ENCODE results near the gene FAM131A. TPM values are rescaled to one million over a fixed set of nuclear protein-coding genes. Genes with fewer than 3 reads are reported as not detected.

The FAM131A gene
- total and polyA plus RNA-seq, 2 of the 4 experiments (the other 2 are of a cell fraction): 10.8 to 19.5 TPM

DNA sequence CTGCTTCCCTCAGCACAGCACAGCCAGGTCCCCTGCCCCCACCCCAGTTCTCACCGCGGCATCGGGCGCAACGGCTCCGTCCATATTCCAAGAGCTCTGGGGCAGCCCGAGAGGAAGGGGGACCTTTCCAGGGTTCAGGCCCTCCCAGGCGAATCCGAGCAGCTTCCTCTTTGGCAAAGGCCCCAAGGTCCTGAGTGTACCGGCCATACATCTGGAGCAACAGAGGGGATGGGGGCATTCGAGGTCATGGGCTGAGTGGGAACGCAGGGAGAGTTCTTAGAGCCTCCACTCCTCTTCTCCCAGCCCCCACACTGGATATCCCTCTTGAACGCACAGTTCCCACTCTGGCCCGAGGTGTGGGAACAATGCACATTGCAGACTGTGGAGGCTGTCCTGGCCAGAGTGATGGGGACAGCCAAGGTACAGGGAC lies 21.5 kb downstream of the FAM131A start:
- no peak overlapping the region for H2AK9ac ChIP-seq (replicated peaks; ENCODE audit: low read depth, low read length, poor library complexity)
- intact Hi-C loops (cut with micrococcal nuclease): no loop called here
- H2BK120ac ChIP-seq (ENCODE audit: low read depth, low read length): no peak overlapping the region
- DNase-seq (no peak), ATAC-seq (ENCODE audit: low read depth) (no peak)
- H3K23ac ChIP-seq (ENCODE audit: low read depth, low read length): no peak overlapping the region
- no peak overlapping the region for H3K4me3 ChIP-seq (ENCODE audit: insufficient read depth, low read depth, low read length)
- no peak overlapping the region for H3K18ac ChIP-seq (ENCODE audit: low read depth, low read length)
- H2BK15ac ChIP-seq (ENCODE audit: low read depth, low read length): no peak overlapping the region
- no peak overlapping the region for H3K14ac ChIP-seq (replicated peaks; ENCODE audit: low read depth, low read length)
- H4K91ac ChIP-seq (ENCODE audit: insufficient read depth, low read depth, low read length): no peak overlapping the region
- H2BK5ac ChIP-seq (ENCODE audit: low read depth, low read length, poor library complexity, severe bottlenecking): no peak overlapping the region
- POLR2A ChIA-PET (ENCODE audit: unreplicated experiment): interaction anchor here (0.5 kb wide), 1 partner anchor 27 kb away, joined by 5 read pairs; no protein-coding TSS in a partner anchor
- dilution Hi-C loops (cut with HindIII; ENCODE audit: low sequenced_read_pairs, unreplicated experiment): loop anchor here (25.0 kb wide), 1 partner anchor 178 kb away; no protein-coding TSS in a partner anchor
- H3K56ac ChIP-seq (ENCODE audit: extremely low read depth, insufficient read depth, low read length): no peak overlapping the region
- no peak overlapping the region for H3K4me2 ChIP-seq (ENCODE audit: low read depth, low read length)
- in situ Hi-C loops (cut with MboI; ENCODE audit: low sequenced_read_pairs): no loop called here
- peaks cover 6% of the 10 kb centered on the region for H3K36me3 ChIP-seq (ENCODE audit: control insufficient read depth, insufficient read depth, low read length)
- no peak overlapping the region for H3K27ac ChIP-seq (ENCODE audit: insufficient read depth, low read length)
- no peak overlapping the region for H4K8ac ChIP-seq (ENCODE audit: low read depth in 2 of 2, low read length in 2 of 2)
- CTCF ChIA-PET: interaction anchor here (0.9 kb wide), 1 partner anchor 155 kb away, joined by 3 read pairs; no protein-coding TSS in a partner anchor
- BruUV-seq (replicated peaks): no TSS peak
- H2AK5ac ChIP-seq (ENCODE audit: low read depth, low read length): no peak overlapping the region
- no peaks in the 10 kb centered on the region for H3K9me3 ChIP-seq (ENCODE audit: control insufficient read depth, insufficient read depth, low read length)
- no peak for TF ChIP-seq POLR2A (IDR thresholded peaks at IDR 0.05; ENCODE audit: low read depth, low read length)
- no peak for TF ChIP-seq BHLHE40 (IDR thresholded peaks at IDR 0.05; ENCODE audit: low read depth, low read length)
- TF ChIP-seq NFE2L2 (IDR thresholded peaks at IDR 0.05; ENCODE audit: low read depth, low read length): no peak
- TF ChIP-seq RCOR1 (IDR thresholded peaks at IDR 0.05; ENCODE audit: insufficient replicate concordance, low read length): no peak
- TF ChIP-seq MXI1 (IDR thresholded peaks at IDR 0.05; ENCODE audit: borderline replicate concordance, low read depth, low read length): no peak
- TF ChIP-seq CEBPB (IDR thresholded peaks at IDR 0.05; ENCODE audit: low read depth, low read length): no peak
- TF ChIP-seq SMC3 (IDR thresholded peaks at IDR 0.05; ENCODE audit: low read depth, low read length): no peak
- TF ChIP-seq, protein P1, sequence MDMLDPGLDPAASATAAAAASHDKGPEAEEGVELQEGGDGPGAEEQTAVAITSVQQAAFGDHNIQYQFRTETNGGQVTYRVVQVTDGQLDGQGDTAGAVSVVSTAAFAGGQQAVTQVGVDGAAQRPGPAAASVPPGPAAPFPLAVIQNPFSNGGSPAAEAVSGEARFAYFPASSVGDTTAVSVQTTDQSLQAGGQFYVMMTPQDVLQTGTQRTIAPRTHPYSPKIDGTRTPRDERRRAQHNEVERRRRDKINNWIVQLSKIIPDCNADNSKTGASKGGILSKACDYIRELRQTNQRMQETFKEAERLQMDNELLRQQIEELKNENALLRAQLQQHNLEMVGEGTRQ (IDR thresholded peaks at IDR 0.05; ENCODE audit: low read depth, low read length): no peak
- TF ChIP-seq RFX5 (IDR thresholded peaks at IDR 0.05; ENCODE audit: low read depth, low read length): no peak
- no peak for TF ChIP-seq MAZ (IDR thresholded peaks at IDR 0.05; ENCODE audit: borderline replicate concordance, low read depth, low read length)
- TF ChIP-seq MAFK (IDR thresholded peaks at IDR 0.05; ENCODE audit: low read depth, low read length): no peak
- no peak for TF ChIP-seq CHD1 (IDR thresholded peaks at IDR 0.05; ENCODE audit: low read depth, low read length)
- no peak for TF ChIP-seq FOS (IDR thresholded peaks at IDR 0.05; ENCODE audit: low read depth, low read length)
- TF ChIP-seq, protein P2, sequence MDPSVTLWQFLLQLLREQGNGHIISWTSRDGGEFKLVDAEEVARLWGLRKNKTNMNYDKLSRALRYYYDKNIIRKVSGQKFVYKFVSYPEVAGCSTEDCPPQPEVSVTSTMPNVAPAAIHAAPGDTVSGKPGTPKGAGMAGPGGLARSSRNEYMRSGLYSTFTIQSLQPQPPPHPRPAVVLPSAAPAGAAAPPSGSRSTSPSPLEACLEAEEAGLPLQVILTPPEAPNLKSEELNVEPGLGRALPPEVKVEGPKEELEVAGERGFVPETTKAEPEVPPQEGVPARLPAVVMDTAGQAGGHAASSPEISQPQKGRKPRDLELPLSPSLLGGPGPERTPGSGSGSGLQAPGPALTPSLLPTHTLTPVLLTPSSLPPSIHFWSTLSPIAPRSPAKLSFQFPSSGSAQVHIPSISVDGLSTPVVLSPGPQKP (IDR thresholded peaks at IDR 0.05; ENCODE audit: borderline replicate concordance, low read depth, low read length): no peak
- TF ChIP-seq, protein P3, sequence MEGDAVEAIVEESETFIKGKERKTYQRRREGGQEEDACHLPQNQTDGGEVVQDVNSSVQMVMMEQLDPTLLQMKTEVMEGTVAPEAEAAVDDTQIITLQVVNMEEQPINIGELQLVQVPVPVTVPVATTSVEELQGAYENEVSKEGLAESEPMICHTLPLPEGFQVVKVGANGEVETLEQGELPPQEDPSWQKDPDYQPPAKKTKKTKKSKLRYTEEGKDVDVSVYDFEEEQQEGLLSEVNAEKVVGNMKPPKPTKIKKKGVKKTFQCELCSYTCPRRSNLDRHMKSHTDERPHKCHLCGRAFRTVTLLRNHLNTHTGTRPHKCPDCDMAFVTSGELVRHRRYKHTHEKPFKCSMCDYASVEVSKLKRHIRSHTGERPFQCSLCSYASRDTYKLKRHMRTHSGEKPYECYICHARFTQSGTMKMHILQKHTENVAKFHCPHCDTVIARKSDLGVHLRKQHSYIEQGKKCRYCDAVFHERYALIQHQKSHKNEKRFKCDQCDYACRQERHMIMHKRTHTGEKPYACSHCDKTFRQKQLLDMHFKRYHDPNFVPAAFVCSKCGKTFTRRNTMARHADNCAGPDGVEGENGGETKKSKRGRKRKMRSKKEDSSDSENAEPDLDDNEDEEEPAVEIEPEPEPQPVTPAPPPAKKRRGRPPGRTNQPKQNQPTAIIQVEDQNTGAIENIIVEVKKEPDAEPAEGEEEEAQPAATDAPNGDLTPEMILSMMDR (conservative IDR thresholded peaks at IDR 0.05; ENCODE audit: low read depth, low read length): no peak
- TF ChIP-seq RAD21 (IDR thresholded peaks at IDR 0.05; ENCODE audit: low read length): no peak
- peaks cover 5 to 25% of the 10 kb centered on the region in 2 experiments for H3K79me1 ChIP-seq (ENCODE audit: low read depth in 1 of 2, low read length in 2 of 2)
- no peak overlapping the region for H2AFZ ChIP-seq (replicated peaks; ENCODE audit: low read length, poor library complexity)
- H4K5ac ChIP-seq (ENCODE audit: low read depth, low read length): no peak overlapping the region
- no peak overlapping the region for H3K9ac ChIP-seq (ENCODE audit: low read depth, low read length)
- H3K9me1 ChIP-seq (ENCODE audit: insufficient read depth, low read length): peaks cover 18% of the 10 kb centered on the region; the same call in 1 of the 2 replicates
- no peak overlapping the region for H2BK20ac ChIP-seq (ENCODE audit: low read depth, low read length)
- H3K4ac ChIP-seq (ENCODE audit: low read depth, low read length): no peak overlapping the region
- H3K27me3 ChIP-seq (ENCODE audit: control insufficient read depth, insufficient read depth, low read length): no peaks in the 10 kb centered on the region
- 80% methylated on average over 1 of the region's 14 CpGs; no CpG with 5 or more reads in 1 of the 2 experiments for WGBS, 2 experiments (ENCODE audit: extremely low coverage in 2 of 2, insufficient read length in 1 of 2)
- peaks cover 7% of the 10 kb centered on the region for H3K4me1 ChIP-seq (ENCODE audit: control insufficient read depth, insufficient read depth, low read length)
- H4K20me1 ChIP-seq (ENCODE audit: insufficient read depth, low read length): peaks cover 10% of the 10 kb centered on the region

All from IMR-90 (cell line).